Right ventricle myocardium inferior (tissue), 1 donor: Measurements from ENCODE around the gene NAB1. TPM values are rescaled to one million over a fixed set of nuclear protein-coding genes. Genes with fewer than 3 reads are reported as not detected.

ENCODE experiments used
- ATAC-seq: fragments of 200-7000 bp; cut with Tn5 transposase; one replicate; pipeline ENCODE4 v1.9.1; 2020; ENCODE audit warnings: mild to moderate bottlenecking, moderate library complexity
- DNase-seq: peaks from one replicate; pipeline ENCODE4 v3.0.0; 2021; ENCODE audit errors: missing footprints
- intact Hi-C: fragments of 100-400 bp; cut with DNase I; formaldehyde crosslinking; loops from one replicate; pipeline ENCODE4 v1.11.0; 2022
- total RNA-seq: library from RNA; stranded (reverse); fragmentation: NEBNext Ultra II Directional; extraction: Animal tissue kit (Norgen Biotek cat#: 25700); gene quantifications from one replicate; pipeline ENCODE4 v1.2.1, GENCODE V29; 2021
- donor health status: DM: no; HTN: yes; CAD: no; lungs with severe emphysema.

Gene NAB1
- total RNA-seq, 1 donor from 2014 or later = 27.5 TPM

DNA sequence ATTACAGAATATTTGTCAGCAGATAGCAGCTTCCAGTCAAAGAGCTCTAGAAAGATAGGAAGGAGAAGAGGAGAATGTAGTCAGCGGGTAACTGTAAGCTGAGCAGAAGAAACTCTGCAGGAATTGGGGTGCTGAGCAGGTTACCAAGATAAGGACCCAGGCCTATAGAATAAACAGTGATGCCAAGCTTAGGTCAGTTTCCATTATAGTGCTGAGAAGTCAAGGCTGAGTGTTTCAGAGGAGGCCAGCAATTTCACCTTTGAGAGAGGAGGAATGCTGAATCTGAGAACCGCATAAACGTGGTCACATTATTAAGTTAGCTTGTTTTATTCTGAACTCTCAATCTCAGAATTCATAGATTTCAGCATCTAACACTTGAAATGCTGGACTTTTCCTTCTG, 13.9 kb downstream of the NAB1 start:
- ATAC-seq (no peak), DNase-seq (no peak)
- intact Hi-C loops = no loop called here

DNA sequence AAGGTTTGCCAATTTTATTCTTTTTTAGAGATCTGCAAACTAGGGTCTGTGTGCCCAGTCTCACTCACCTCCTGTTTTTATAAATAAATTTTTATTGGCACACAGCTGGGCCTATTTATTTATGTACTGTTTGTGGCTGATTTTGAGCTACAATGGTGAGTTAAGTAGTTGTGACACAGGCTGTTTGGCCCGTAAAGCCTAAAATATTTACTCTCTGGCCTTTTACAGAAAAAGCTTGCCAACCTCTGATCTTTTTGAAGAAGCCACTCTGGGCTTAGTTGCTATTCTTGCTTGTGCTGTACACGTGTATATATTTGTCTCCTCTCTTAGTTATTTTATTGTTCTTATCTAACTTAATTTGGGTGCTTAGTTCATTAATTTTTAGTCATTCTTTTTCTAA, 14.5 kb downstream of the NAB1 start:
- DNase-seq = no peak
- no peak for ATAC-seq
- intact Hi-C loops = no loop called here

DNA sequence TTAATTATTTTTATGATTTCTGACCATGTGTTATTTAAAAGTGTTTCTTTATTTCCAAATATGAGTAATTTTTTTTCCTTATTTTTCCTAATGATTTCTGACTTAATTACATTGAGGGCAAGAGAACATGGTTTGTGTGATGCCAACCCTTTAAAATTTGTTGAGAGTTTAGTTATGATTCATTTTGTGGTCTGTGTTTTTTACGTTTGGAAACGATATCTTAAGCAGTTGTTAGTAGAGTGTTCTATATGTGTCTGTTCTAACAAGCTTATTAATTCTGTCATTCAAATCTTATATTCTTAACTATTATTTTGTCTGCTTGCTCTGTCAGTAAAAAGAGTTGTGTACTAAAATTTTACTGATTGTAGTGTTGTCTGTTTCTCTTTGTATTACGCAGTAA, 15.0 kb downstream of the NAB1 start:
- intact Hi-C loops = no loop called here
- DNase-seq = no peak
- no peak for ATAC-seq

DNA sequence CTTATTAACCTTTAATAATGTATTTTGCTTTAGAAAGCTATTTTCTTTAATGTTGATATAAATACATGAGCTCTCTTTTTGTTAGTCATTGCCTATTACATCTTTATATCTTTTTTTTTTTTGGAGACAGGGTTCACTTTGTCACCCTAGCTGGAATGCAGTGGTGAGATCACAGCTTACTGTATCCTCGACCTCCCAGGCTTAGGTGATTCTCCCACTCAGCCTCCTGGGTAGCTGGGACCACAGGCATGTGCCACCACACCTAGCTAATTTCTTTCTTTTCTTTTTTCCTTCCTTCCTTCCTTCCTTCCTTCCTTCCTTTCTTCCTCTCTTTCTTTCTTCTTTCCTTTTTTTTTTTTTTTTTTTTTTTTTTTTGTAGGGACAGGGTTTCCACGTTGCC, 15.4 kb downstream of the NAB1 start:
- no peak for ATAC-seq
- intact Hi-C loops = no loop called here
- DNase-seq = no peak

DNA sequence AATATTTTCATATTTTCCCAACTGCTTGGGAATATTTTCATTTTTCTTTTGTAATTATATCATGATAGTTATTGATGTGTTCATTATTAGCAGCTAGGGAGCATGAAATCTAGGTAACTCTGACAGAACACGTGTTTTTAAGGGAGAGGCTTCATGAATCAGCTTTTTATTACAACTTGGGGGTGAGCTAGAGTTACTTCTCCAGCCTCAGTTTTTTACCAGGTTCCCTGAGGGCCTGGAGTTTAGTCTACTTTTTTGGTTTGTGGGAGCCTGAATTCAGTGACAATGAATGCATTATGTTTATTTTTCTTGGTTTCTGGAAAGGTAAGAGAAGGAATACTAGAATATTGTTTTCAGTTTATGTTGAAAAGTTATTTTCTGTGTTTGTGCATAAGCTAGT, 18.0 kb downstream of the NAB1 start:
- intact Hi-C loops = no loop called here
- no peak for DNase-seq
- ATAC-seq = no peak

DNA sequence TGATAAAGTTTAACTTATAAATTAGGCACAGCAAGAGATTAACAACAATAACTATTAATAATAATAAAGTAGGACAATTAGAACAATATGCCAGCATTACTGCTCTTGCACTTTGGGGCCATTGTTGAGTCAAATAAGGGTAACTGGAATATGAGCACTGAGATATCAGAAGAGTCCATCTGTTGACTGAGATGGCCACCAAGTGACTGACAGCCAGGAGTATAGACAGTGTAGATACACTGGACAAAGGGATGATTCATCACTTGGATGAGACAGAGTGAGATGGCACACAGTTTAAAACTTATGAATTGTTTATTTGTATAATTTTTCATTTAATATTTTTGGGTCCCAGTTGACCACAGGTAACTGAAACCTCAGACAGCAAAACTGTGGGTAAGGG, 20.0 kb downstream of the NAB1 start:
- ATAC-seq (no peak), DNase-seq (no peak)
- intact Hi-C loops = no loop called here

DNA sequence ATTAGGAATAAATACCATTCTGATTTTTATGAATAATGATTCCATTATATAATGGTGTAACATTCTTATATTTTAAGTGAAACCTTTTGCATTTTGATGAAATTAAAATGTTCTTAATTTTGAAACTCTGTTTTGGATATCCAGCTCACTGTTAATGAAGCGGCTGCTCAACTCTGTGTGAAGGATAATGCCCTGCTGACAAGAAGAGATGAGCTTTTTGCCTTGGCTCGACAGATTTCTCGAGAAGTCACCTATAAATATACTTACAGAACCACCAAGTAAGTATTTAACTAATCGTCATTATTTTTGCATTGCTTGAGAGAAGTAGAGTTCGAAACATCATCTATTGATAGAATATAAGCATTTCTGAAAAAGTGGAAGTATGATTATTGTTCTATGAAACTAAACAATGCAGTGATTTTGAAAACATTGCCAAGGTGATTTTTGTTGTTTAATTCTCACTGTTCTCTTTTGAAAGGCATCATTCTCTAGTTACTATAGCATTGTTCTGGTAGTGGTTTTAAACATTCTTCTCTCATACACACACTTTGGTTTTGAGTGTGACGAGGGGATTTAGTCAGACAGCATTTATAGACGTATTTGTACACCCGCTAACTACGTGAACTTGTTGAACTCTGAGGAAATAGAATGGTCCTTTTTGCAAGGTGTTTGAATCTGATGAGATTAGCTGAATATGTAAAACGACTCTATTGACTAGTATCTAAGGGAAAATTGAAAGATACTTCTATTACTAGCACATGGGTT, 21.5 kb downstream of the NAB1 start:
- intact Hi-C loops = no loop called here
- ATAC-seq (no peak), DNase-seq (no peak)

DNA sequence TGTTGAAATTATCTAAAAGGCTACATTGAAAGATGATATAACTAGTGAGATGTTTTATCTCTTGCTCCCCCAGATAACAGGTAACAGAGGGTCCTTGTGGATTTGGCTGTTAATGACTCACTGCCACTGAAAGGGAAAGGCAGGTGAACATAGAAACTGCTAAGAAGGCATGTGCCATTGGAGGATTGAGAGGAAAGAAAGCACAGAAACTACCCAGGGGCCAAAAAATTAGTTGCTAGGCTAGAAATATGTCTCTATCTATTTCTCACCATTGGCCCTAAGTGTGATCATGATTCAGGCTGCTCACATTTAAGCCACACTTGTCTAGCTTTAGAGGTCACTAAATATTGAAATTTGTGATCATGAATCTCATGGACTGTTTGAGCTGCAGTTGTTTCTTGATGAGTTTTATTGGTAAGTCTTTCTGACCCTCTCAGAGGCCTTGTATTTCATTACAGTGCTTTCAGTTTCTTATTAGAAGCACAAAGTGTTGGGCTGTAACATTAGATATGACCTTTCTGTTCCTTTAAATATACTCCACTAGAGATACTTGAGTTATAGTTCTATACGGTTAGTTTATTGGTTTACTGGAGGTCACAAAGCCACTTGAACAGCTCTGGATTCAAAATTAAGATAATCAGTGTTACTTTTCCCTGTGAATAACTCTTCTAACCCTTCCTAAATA, 26.2 kb downstream of the NAB1 start:
- no peak for DNase-seq
- ATAC-seq = no peak
- intact Hi-C loops = no loop called here

DNA sequence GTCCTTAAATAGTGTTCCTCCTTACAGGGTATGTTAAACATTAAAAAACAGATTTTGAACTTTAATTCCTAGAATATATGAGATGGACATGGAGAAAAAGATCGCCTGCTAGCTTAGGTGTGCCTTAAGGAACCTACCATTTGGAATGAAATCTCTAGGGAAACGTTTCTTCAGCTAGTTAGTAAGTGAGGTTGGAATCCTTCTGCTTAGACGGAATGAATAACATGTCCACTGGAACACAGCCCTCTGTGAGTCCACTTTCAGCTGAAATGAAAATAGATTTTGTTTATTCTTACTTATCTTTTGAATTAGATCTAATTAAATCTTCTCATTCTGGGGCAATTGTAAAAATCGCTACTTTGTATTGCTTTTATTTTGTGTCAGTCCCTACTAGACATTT, 28.4 kb downstream of the NAB1 start:
- DNase-seq (no peak), ATAC-seq (no peak)
- intact Hi-C loops = no loop called here

DNA sequence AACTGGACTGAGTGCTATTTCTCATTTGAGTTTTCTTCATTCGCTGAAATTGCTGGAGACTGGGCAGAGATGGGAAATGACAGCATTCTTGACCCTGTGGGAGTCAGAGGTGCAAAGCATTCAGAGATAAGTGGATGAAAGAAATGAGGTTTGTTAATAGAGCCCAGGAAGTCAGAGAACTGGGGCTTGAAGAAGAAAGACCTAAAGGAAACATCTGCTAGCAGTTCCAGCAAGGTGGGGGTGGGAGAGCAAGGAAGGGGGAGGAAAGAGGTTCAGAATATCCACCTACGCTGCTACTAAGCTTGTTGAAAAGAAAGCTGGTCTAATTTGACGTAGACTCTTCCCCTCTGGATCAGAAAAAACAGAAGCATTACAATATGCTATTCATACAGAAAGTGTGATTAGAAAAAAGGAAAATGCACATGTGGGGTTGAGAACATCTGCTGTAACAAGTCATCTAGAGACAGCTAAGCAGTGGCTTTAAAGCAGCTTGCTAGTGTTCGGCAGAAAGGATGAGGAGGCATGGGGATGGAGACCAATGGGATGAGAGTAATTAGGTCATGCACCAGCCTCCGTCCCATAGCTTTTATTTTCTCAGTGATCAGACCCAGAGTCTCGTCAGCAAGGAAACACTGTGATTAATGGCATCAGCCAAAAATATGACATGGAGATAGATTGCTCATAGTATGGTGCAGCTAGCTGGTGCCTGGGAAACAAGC, 29.7 kb downstream of the NAB1 start:
- ATAC-seq (peak; percentile 37), DNase-seq (no peak)

DNA sequence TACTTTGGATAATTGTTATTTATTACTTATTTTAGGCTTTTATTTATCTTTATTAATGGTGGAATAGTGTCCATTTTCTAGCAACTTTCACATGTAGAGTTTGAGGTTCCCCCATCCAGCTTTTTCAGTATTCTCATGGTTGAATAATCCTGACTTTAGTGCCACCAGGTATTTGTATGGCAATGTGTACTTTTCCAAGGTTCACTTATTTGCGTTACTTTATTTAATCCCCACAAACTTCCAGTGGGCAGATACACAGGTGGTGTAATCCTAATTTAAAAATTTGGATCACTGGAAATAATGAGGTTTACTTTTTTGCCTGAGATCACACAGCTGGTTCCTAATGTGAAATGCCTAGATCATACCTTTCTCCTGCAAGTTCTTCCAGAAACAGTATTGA, 30.5 kb downstream of the NAB1 start:
- DNase-seq = no peak
- intact Hi-C loops = no loop called here
- ATAC-seq = no peak

More for the DNA sequence above, 29.7 kb downstream of the NAB1 start:
- intact Hi-C loops = no loop called here

DNA sequence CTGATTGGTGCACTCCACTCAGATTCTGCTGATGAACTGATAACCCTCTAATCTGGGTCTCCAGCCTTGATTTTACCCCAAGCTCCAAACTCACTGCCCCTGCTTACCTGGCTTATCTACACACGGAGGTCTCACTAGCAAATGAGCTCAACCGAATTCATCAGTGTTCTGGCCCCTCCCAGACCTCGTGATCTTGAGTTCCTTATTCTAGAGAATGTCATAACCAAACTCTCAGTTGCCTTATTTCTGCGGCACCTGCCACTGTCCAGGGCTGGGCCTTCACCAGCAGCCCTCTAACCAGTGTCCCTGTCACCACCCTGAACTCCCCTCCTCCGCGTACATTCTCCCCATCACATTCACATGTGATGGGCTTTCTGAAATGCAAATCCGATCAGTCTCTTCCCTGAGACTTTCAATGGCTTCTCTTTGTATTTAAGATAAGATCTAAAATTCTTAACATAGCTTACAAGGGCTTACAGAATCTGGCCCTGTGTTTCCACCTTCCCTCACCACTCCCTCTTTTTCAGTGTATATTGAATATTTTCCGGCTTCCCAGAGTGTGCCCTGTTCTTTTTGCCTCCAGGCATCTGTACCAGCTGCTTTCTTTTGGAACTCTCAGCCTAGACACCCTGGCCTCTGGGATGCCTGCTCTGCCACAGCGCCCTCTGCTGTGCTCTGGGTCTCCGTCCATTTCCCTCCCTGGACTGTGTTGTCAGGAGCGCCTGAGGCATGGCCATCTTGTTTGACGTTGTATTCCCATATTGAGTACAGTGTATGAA, 31.1 kb downstream of the NAB1 start:
- DNase-seq = peak; percentile 74
- intact Hi-C loops = no loop called here

DNA sequence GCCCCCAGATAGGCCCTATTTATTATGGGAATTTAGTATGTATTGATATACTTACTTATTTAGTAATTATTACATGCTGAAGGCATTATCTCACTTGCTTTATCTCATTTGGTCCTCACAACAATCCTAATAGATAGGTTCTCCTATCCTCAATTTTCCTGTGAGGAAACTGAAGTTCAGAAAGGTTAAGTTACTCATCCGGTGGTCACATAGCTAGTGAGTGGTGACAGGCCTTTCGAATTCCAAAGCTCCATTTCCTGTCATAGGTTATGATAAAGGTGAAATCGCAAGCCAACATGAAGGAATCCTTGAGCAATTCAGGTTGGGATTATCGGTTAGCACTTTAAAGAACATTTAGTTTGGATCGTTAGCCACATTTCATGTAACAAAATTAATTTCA, 33.3 kb downstream of the NAB1 start:
- intact Hi-C loops = no loop called here
- ATAC-seq = no peak

More for the DNA sequence above, 31.1 kb downstream of the NAB1 start:
- ATAC-seq = peak; percentile 34

DNA sequence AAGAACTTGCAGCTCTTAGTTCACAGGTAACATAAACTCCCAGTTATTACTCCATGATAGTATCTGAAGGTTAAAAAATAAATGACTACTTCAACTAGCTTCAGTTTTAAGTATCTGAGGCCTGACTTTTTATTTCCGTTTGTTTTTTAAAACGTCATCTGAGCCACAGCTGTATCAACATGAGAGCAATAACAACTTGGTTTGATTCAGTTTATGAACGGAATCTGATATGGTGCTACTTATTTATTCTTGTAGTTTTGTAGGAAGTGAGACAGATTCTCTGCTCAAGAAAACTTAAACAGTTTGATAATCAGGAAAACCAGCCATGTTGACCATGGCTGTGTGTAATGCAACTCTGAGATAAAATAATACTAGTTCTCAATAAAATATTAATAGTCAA, 34.9 kb downstream of the NAB1 start:
- no peak for ATAC-seq
- intact Hi-C loops = no loop called here

More for the DNA sequence above, 33.3 kb downstream of the NAB1 start:
- DNase-seq = no peak

DNA sequence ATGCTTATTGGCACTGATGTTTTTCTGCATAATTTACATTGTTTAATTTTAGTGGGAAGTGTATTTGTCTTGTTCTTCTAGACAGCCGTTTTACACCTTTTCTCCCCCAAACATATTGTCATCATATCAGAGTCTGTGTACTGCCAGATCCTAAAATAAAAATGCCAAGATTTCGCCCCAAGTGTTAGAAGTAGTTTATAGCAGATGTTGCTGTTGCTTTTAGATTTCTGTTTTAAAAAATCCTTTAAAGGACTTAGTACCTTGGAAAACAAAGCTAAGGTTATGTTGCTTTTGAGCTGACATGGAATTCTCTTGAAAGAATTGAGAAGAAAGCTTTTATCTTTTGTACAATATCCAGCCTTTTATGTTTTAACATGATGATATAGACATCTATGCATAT, 36.0 kb downstream of the NAB1 start:
- no peak for DNase-seq
- intact Hi-C loops = no loop called here
- no peak for ATAC-seq

More for the DNA sequence above, 34.9 kb downstream of the NAB1 start:
- DNase-seq = no peak

DNA sequence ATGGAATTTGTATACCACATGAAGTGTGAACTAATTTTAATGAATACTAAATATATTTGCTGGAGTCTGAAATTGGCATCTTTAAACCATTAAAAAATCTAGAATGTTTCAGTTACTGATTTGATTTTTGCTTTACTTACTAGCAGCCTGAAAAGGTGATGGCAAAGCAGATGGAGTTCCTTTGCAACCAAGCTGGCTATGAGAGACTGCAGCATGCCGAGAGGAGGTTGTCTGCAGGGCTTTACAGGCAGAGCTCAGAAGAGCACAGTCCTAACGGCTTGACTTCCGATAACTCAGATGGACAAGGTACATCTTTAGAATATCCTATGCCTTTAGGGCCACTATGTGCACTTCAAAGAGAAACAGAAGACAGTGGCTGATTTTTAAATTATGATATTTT, 36.5 kb downstream of the NAB1 start:
- intact Hi-C loops = no loop called here
- no peak for ATAC-seq

DNA sequence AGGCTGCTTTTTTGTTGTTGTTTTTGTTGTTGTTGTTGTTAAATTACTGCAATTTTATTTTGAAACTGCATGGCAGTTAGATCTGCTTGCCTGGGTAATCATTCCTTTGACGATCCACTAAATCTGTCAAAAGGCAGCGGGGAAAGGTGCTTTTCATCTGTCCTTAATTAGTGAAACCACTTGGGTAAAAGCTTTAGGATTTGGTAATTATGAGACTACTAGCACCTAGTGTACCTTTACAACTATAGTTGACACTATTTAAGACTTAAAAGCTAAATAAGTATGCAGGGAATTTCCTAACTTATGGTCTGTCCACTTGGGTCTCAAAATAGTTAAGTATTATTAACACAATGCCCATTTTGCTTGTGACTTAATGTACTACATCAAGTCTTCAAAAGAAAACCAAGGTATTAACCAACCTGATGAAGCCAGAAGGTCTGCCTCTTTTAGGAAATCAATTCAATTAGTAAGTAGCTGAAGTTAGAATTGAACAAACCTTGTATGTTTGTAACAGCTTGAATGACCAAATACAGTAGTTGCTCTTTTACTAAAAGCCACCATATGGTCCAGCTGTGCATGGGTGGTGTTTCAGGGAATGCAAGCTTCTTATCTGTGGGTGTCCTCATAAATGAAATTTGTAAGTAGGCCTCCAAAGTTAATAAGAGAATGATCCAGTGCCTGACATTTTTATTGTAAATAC, 44.8 kb downstream of the NAB1 start:
- intact Hi-C loops = no loop called here
- ATAC-seq (no peak), DNase-seq (no peak)

More for the DNA sequence above, 36.5 kb downstream of the NAB1 start:
- DNase-seq = no peak

DNA sequence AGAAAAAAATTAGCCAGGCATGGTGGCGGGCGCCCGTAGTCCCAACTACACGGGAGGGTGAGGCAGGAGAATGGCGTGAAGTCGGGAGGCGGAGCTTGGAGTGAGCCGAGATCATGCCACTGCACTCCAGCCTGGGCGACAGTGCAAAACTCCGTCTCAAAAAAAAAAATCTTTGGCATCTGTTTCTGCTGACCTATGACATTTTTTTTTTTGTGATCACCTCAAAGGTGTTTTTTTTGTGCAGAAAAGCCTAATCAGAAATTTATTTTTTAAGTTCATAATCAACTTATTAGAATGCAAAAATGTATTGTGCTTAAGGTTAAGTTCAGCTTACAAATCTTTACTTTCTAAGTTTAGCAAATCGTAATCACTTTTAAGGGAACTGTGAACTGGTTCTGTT, 45.6 kb downstream of the NAB1 start:
- DNase-seq (no peak), ATAC-seq (no peak)
- intact Hi-C loops = no loop called here

DNA sequence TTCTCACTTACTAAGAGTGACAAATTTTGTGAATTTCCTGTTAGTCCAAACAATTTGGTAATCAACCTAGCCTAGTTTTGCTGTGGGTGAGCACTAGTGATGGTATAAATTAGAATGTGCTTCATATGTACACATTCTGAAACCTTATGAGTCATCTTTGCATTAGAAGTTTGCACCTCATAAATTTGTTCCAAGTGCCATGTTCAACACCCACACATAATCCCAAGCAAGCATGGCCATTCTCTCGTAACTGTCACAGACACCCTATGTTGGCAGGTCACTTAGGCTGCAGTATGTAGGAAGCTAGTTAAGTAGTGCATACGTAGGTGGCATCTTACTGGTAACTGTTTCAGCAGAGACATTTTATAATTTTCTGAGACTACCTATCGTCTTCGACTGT, 46.9 kb downstream of the NAB1 start:
- no peak for DNase-seq
- intact Hi-C loops = no loop called here
- no peak for ATAC-seq
